Measurements from ENCODE around the gene CDH12. TPM values are rescaled to one million over a fixed set of nuclear protein-coding genes. Genes with fewer than 3 reads are reported as not detected.

Gene CDH12
- polyA plus RNA-seq, 2 of the 4 experiments (the other 2 are of a cell fraction), result 0.04 TPM; not detected in 1

DNA sequence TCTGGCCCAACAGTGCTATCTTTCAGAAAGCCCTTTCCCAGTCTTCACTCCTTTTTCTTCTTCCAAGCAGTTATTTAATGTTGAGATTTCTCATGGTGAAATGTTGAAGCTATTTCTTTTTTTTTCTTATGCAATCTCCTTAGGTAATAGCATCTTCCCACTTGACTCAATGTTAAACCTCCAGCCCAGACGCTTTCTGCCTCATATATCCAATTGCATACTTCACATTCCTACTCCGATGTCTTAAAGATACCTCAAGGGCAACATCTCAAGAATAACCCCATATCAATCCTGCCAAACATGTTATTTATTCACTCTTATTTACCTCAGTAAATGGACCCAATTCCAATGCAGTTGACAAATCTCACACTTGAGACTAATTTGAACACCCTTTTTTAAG, 187.3 kb downstream of the CDH12 start:
- no peaks in the 10 kb centered on the region for H3K4me1 ChIP-seq
- FAIRE-seq (no peak), DNase-seq (ENCODE audit: low read depth in 1 of 2, low spot score in 1 of 2) (no peak), ATAC-seq (no peak)
- WGBS (ENCODE audit: missing lambda C conversion rate), result 34% methylated on average over 2 of the region's 2 CpGs
- H3K9me3 ChIP-seq, result no peaks in the 10 kb centered on the region
- H3K4me3 ChIP-seq, result no peak overlapping the region
- CTCF ChIA-PET, result no interaction called here
- POLR2A ChIA-PET, result no interaction called here
- TF ChIP-seq EHF (CRISPR knock-in tag; IDR thresholded peaks at IDR 0.05) (no peak), RNF2 (IDR thresholded peaks at IDR 0.05; ENCODE audit: borderline replicate concordance, low read depth) (no peak), PHF8 (IDR thresholded peaks at IDR 0.05; ENCODE audit: borderline replicate concordance, low read depth) (no peak), SMC3 (IDR thresholded peaks at IDR 0.05) (no peak), EHMT2 (IDR thresholded peaks at IDR 0.05; ENCODE audit: low read depth) (no peak), NFE2L2 (conservative IDR thresholded peaks at IDR 0.05; ENCODE audit: low read length) (no peak), POLR2A (IDR thresholded peaks at IDR 0.05; ENCODE audit: low read length) (no peak), TP53 (CRISPR knock-in tag; IDR thresholded peaks at IDR 0.05) (no peak), CBX8 (IDR thresholded peaks at IDR 0.05) (no peak), BHLHE40 (IDR thresholded peaks at IDR 0.05; ENCODE audit: low read depth, low read length) (no peak), MYC (IDR thresholded peaks at IDR 0.05; ENCODE audit: borderline replicate concordance, low read length) (no peak)
- TF ChIP-seq, protein P1, sequence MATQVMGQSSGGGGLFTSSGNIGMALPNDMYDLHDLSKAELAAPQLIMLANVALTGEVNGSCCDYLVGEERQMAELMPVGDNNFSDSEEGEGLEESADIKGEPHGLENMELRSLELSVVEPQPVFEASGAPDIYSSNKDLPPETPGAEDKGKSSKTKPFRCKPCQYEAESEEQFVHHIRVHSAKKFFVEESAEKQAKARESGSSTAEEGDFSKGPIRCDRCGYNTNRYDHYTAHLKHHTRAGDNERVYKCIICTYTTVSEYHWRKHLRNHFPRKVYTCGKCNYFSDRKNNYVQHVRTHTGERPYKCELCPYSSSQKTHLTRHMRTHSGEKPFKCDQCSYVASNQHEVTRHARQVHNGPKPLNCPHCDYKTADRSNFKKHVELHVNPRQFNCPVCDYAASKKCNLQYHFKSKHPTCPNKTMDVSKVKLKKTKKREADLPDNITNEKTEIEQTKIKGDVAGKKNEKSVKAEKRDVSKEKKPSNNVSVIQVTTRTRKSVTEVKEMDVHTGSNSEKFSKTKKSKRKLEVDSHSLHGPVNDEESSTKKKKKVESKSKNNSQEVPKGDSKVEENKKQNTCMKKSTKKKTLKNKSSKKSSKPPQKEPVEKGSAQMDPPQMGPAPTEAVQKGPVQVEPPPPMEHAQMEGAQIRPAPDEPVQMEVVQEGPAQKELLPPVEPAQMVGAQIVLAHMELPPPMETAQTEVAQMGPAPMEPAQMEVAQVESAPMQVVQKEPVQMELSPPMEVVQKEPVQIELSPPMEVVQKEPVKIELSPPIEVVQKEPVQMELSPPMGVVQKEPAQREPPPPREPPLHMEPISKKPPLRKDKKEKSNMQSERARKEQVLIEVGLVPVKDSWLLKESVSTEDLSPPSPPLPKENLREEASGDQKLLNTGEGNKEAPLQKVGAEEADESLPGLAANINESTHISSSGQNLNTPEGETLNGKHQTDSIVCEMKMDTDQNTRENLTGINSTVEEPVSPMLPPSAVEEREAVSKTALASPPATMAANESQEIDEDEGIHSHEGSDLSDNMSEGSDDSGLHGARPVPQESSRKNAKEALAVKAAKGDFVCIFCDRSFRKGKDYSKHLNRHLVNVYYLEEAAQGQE (IDR thresholded peaks at IDR 0.05), result no peak
- TF ChIP-seq, protein P2, sequence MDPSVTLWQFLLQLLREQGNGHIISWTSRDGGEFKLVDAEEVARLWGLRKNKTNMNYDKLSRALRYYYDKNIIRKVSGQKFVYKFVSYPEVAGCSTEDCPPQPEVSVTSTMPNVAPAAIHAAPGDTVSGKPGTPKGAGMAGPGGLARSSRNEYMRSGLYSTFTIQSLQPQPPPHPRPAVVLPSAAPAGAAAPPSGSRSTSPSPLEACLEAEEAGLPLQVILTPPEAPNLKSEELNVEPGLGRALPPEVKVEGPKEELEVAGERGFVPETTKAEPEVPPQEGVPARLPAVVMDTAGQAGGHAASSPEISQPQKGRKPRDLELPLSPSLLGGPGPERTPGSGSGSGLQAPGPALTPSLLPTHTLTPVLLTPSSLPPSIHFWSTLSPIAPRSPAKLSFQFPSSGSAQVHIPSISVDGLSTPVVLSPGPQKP (IDR thresholded peaks at IDR 0.05; ENCODE audit: low read depth, low read length), result no peak
- TF ChIP-seq, protein P3, sequence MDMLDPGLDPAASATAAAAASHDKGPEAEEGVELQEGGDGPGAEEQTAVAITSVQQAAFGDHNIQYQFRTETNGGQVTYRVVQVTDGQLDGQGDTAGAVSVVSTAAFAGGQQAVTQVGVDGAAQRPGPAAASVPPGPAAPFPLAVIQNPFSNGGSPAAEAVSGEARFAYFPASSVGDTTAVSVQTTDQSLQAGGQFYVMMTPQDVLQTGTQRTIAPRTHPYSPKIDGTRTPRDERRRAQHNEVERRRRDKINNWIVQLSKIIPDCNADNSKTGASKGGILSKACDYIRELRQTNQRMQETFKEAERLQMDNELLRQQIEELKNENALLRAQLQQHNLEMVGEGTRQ (IDR thresholded peaks at IDR 0.05), result no peak
- H3K27ac ChIP-seq, result no peak overlapping the region
- no peak overlapping the region for H3K4me2 ChIP-seq

DNA sequence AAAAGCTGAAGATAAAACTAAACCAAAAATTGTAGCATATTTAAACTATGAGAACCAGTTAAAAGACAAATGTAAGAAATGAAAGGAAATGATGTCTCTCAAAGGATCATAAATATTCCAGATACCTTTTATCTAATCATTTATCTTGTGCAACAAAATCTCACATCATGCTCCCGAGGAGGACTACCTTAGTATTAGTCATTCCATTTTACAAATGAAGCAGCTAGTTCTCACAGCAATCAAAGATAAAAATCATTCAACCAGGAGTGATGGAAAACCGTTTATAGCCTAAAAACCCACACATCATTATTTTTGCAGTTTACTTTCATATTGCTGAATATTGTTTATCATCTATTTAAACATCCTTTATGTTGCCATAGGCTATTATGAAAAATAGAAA, 190.0 kb downstream of the CDH12 start:
- H3K4me2 ChIP-seq, result no peak overlapping the region
- TF ChIP-seq, protein P4, sequence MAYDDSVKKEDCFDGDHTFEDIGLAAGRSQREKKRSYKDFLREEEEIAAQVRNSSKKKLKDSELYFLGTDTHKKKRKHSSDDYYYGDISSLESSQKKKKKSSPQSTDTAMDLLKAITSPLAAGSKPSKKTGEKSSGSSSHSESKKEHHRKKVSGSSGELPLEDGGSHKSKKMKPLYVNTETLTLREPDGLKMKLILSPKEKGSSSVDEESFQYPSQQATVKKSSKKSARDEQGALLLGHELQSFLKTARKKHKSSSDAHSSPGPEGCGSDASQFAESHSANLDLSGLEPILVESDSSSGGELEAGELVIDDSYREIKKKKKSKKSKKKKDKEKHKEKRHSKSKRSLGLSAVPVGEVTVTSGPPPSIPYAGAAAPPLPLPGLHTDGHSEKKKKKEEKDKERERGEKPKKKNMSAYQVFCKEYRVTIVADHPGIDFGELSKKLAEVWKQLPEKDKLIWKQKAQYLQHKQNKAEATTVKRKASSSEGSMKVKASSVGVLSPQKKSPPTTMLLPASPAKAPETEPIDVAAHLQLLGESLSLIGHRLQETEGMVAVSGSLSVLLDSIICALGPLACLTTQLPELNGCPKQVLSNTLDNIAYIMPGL (CRISPR knock-in tag; IDR thresholded peaks at IDR 0.05; ENCODE audit: borderline replicate concordance), result no peak
- TF ChIP-seq MAZ (IDR thresholded peaks at IDR 0.05; ENCODE audit: borderline replicate concordance, low read depth, low read length) (no peak), EP300 (IDR thresholded peaks at IDR 0.05) (no peak), CBX2 (IDR thresholded peaks at IDR 0.05; ENCODE audit: borderline replicate concordance, low read depth) (no peak), RAD21 (conservative IDR thresholded peaks at IDR 0.05 in 1 of 2, IDR thresholded peaks at IDR 0.05 in 1 of 2) (no peak), BHLHE40 (IDR thresholded peaks at IDR 0.05; ENCODE audit: low read depth, low read length) (no peak), SMC3 (IDR thresholded peaks at IDR 0.05) (no peak)
- TF ChIP-seq, protein P2 (IDR thresholded peaks at IDR 0.05; ENCODE audit: low read depth, low read length), result no peak
- TF ChIP-seq, protein P5, sequence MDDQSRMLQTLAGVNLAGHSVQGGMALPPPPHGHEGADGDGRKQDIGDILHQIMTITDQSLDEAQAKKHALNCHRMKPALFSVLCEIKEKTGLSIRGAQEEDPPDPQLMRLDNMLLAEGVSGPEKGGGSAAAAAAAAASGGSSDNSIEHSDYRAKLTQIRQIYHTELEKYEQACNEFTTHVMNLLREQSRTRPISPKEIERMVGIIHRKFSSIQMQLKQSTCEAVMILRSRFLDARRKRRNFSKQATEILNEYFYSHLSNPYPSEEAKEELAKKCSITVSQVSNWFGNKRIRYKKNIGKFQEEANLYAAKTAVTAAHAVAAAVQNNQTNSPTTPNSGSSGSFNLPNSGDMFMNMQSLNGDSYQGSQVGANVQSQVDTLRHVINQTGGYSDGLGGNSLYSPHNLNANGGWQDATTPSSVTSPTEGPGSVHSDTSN (IDR thresholded peaks at IDR 0.05), result no peak
- no peaks in the 10 kb centered on the region for H3K4me1 ChIP-seq
- CTCF ChIA-PET, result no interaction called here
- FAIRE-seq (no peak), ATAC-seq (no peak), DNase-seq (ENCODE audit: low read depth in 1 of 2, low spot score in 1 of 2) (no peak)
- no peak overlapping the region for H3K27ac ChIP-seq
- H3K4me3 ChIP-seq, result no peak overlapping the region
- H3K9me3 ChIP-seq, result no peaks in the 10 kb centered on the region
- POLR2A ChIA-PET, result no interaction called here
- WGBS (ENCODE audit: missing lambda C conversion rate), result 1% methylated on average over 2 of the region's 2 CpGs
